Breast epithelium (tissue), 3 donors: ENCODE results near the gene ZDHHC17.

Experiments
- POLR2A ChIP-seq: fragments of 450-650 bp; IDR thresholded peaks from one replicate; pipeline ENCODE4 v1.6.1; 2016; ENCODE audit warnings: antibody characterized with exemption, mild to moderate bottlenecking, moderate library complexity
- POLR2AphosphoS5 ChIP-seq, 3 donors: sonication (generic); formaldehyde crosslinking; IDR thresholded peaks; one replicate each; pipeline ENCODE4 v1.6.1; 2017; ENCODE audit warnings: antibody characterized with exemption in 3 of 3
- TF ChIP-seq, protein P1 (sequence below), 3 donors: fragments of 450-650 bp; IDR thresholded peaks; one replicate each; pipeline ENCODE4 v1.5.1; 2016 to 2017; ENCODE audit warnings: antibody characterized with exemption in 3 of 3, mild to moderate bottlenecking in 3 of 3, moderate library complexity in 3 of 3

DNA sequence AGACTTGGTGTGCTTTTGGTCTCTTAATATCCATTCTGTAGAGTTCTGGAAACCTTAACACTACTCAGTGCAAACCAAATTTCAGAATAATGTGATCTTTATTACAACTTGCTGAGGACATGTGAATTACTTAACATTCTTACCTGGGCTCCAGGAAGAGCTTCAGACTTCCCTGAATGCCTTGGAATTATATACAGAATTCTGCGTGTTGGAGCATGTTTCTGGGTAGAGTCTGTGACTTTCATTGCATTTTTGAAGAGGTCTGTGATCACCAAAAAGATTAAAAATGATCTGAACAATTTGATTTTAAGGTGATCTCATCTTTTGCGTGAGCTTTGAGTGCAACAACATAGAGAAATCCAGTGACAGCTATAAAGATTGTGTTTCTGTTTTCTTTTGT, 35.4 kb downstream of the ZDHHC17 start:
- TF ChIP-seq, protein P1, sequence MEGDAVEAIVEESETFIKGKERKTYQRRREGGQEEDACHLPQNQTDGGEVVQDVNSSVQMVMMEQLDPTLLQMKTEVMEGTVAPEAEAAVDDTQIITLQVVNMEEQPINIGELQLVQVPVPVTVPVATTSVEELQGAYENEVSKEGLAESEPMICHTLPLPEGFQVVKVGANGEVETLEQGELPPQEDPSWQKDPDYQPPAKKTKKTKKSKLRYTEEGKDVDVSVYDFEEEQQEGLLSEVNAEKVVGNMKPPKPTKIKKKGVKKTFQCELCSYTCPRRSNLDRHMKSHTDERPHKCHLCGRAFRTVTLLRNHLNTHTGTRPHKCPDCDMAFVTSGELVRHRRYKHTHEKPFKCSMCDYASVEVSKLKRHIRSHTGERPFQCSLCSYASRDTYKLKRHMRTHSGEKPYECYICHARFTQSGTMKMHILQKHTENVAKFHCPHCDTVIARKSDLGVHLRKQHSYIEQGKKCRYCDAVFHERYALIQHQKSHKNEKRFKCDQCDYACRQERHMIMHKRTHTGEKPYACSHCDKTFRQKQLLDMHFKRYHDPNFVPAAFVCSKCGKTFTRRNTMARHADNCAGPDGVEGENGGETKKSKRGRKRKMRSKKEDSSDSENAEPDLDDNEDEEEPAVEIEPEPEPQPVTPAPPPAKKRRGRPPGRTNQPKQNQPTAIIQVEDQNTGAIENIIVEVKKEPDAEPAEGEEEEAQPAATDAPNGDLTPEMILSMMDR (IDR thresholded peaks at IDR 0.05), result no peak
- TF ChIP-seq POLR2AphosphoS5 (IDR thresholded peaks at IDR 0.05) (no peak), POLR2A (no peak)
